GM10248 (cell line): Measurements from ENCODE around the gene ARFGEF2.
A peak's percentile ranks its signal among the peaks of the same experiment; 100 is the strongest.

Source experiments
- CTCF ChIA-PET: fragments of 300-600 bp; sonication (Branson Sonifier 250); formaldehyde crosslinking; extraction: SDS; loops from one replicate; lab custom pipeline; 2021; ENCODE audit warnings: antibody characterized with exemption; lab: Yijun Ruan, JAX
- POLR2A ChIA-PET: fragments of 350-650 bp; sonication (Branson Sonifier 250); formaldehyde crosslinking; extraction: SDS; loops from one replicate; lab custom pipeline; 2020; ENCODE audit warnings: antibody characterized with exemption; lab: Yijun Ruan, JAX
- DNase-seq: peaks from one replicate; pipeline ENCODE4 v3.0.0; 2012; ENCODE audit errors: extremely low spot score
- CTCF ChIP-seq: IDR thresholded peaks from 2 replicates; pipeline ENCODE4 v1.5.1; 2012; ENCODE audit warnings: mild to moderate bottlenecking, low read depth; ENCODE audit errors: extremely low read depth, missing control alignments, control extremely low read depth

ARFGEF2 gene

GRCh38 chr20:48923149-48923718 lies 1.7 kb downstream of the ARFGEF2 start:
- no peak for DNase-seq
- POLR2A ChIA-PET = no interaction called here
- no peak for TF ChIP-seq CTCF
- CTCF ChIA-PET = interaction anchor here (2.9 kb wide), 1 partner anchor 266 kb away, joined by 12 read pairs; no protein-coding TSS in a partner anchor

- ChIA-PET CTCF (no interaction called here), POLR2A (interaction anchor here (0.5 to 1.0 kb wide), 2 partner anchors 11 to 186 kb away, joined by 3 to 4 read pairs; no protein-coding TSS in a partner anchor)
- no peak for TF ChIP-seq CTCF
Observed at GRCh38 chr20:48924756-48925109, 3.2 kb downstream of the ARFGEF2 start.

GRCh38 chr20:48926267-48926666 lies 4.8 kb downstream of the ARFGEF2 start:
- no peak for TF ChIP-seq CTCF
- peak; percentile 44 for DNase-seq
- CTCF ChIA-PET = interaction anchor here (0.8 to 1.6 kb wide), 3 partner anchors 13 to 306 kb away, joined by 3 to 4 read pairs (median 3); no protein-coding TSS in a partner anchor
- POLR2A ChIA-PET = interaction anchor here (0.6 kb wide), 1 partner anchor 199 kb away, joined by 8 read pairs; no protein-coding TSS in a partner anchor

More at GRCh38 chr20:48924756-48925109, 3.2 kb downstream of the ARFGEF2 start:
- no peak for DNase-seq

- POLR2A ChIA-PET = interaction anchor here (0.6 kb wide), 1 partner anchor 198 kb away, joined by 8 read pairs; no protein-coding TSS in a partner anchor
- no peak for TF ChIP-seq CTCF
- no peak for DNase-seq
- CTCF ChIA-PET = interaction anchor here (0.8 to 1.6 kb wide), 3 partner anchors 14 to 307 kb away, joined by 3 to 4 read pairs (median 3); no protein-coding TSS in a partner anchor
Observed at GRCh38 chr20:48926821-48927220, 5.3 kb downstream of the ARFGEF2 start.

- ChIA-PET CTCF (interaction anchor here (1.1 kb wide), 1 partner anchor 272 kb away, joined by 3 read pairs; no protein-coding TSS in a partner anchor), POLR2A (no interaction called here)
- no peak for TF ChIP-seq CTCF
- no peak for DNase-seq
Observed at GRCh38 chr20:48928832-48929725, 7.6 kb downstream of the ARFGEF2 start.

GRCh38 chr20:48930035-48930434 lies 8.5 kb downstream of the ARFGEF2 start:
- CTCF ChIA-PET = no interaction called here
- POLR2A ChIA-PET = no interaction called here
- TF ChIP-seq CTCF = no peak
- DNase-seq = no peak
